ENCODE measurements around the gene PTH2R. TPM values are rescaled to one million over a fixed set of nuclear protein-coding genes. Genes with fewer than 3 reads are reported as not detected.

PTH2R gene
- total and polyA plus RNA-seq, 2 of the 4 experiments (the other 2 are of a cell fraction), result under 0.01 TPM; not detected in 1

DNA sequence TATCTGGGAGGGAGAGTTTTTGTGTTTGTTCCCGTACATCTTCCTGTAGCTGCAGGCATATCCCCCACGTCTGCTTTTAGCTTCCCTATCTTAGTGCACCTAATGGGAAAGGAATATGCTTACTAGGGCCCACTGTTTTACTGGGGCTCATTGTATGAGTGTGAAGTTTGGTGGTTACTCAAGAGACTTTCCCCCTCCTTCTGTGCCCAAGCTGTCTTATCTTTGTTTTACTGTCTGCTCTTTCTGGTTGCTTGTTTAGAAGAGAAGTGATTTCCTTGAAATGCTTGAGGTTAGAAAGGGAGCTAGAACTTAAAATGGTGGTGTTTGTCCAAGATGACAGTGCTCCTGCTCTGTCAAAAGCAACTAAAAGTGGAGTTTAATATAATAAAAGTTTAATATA, 7.3 kb downstream of the PTH2R start:
- Histone ChIP-seq H3K9ac (ENCODE audit: low read depth, low read length) (no peak overlapping the region), H2AFZ (replicated peaks; ENCODE audit: low read length, poor library complexity) (no peak overlapping the region), H4K91ac (ENCODE audit: insufficient read depth, low read depth, low read length) (no peak overlapping the region), H2AK5ac (ENCODE audit: low read depth, low read length) (no peak overlapping the region), H2BK20ac (ENCODE audit: low read depth, low read length) (no peak overlapping the region), H3K4me3 (ENCODE audit: insufficient read depth, low read depth, low read length) (no peak overlapping the region), H2BK5ac (ENCODE audit: low read depth, low read length, poor library complexity, severe bottlenecking) (no peak overlapping the region), H4K5ac (ENCODE audit: low read depth, low read length) (no peak overlapping the region), H3K14ac (replicated peaks; ENCODE audit: low read depth, low read length) (no peak overlapping the region), H3K9me3 (ENCODE audit: control insufficient read depth, insufficient read depth, low read length) (no peaks in the 10 kb centered on the region), H3K4me1 (ENCODE audit: control insufficient read depth, insufficient read depth, low read length) (no peaks in the 10 kb centered on the region), H2BK120ac (ENCODE audit: low read depth, low read length) (no peak overlapping the region), H3K4me2 (ENCODE audit: low read depth, low read length) (no peak overlapping the region), H4K8ac (ENCODE audit: low read depth in 2 of 2, low read length in 2 of 2) (no peak overlapping the region), H2AK9ac (replicated peaks; ENCODE audit: low read depth, low read length, poor library complexity) (no peak overlapping the region), H4K20me1 (ENCODE audit: insufficient read depth, low read length) (no peaks in the 10 kb centered on the region), H3K18ac (ENCODE audit: low read depth, low read length) (no peak overlapping the region), H3K27me3 (ENCODE audit: control insufficient read depth, insufficient read depth, low read length) (no peaks in the 10 kb centered on the region), H3K4ac (ENCODE audit: low read depth, low read length) (no peak overlapping the region), H3K56ac (ENCODE audit: extremely low read depth, insufficient read depth, low read length) (no peak overlapping the region), H3K79me1 (ENCODE audit: low read depth in 1 of 2, low read length in 2 of 2) (no peaks in the 10 kb centered on the region), H3K9me1 (ENCODE audit: insufficient read depth, low read length) (no peaks in the 10 kb centered on the region), H3K23ac (ENCODE audit: low read depth, low read length) (no peak overlapping the region), H3K36me3 (ENCODE audit: control insufficient read depth, insufficient read depth, low read length) (no peaks in the 10 kb centered on the region), H2BK15ac (ENCODE audit: low read depth, low read length) (no peak overlapping the region), H3K27ac (ENCODE audit: insufficient read depth, low read length) (no peak overlapping the region)
- no peak for TF ChIP-seq SMC3 (IDR thresholded peaks at IDR 0.05; ENCODE audit: low read depth, low read length)
- no peak for TF ChIP-seq NFE2L2 (IDR thresholded peaks at IDR 0.05; ENCODE audit: low read depth, low read length)
- TF ChIP-seq, protein P1, sequence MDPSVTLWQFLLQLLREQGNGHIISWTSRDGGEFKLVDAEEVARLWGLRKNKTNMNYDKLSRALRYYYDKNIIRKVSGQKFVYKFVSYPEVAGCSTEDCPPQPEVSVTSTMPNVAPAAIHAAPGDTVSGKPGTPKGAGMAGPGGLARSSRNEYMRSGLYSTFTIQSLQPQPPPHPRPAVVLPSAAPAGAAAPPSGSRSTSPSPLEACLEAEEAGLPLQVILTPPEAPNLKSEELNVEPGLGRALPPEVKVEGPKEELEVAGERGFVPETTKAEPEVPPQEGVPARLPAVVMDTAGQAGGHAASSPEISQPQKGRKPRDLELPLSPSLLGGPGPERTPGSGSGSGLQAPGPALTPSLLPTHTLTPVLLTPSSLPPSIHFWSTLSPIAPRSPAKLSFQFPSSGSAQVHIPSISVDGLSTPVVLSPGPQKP (IDR thresholded peaks at IDR 0.05; ENCODE audit: borderline replicate concordance, low read depth, low read length), result no peak
- no peak for TF ChIP-seq POLR2A (IDR thresholded peaks at IDR 0.05; ENCODE audit: low read depth, low read length)
- no peak for TF ChIP-seq RAD21 (IDR thresholded peaks at IDR 0.05; ENCODE audit: low read length)
- TF ChIP-seq CEBPB (IDR thresholded peaks at IDR 0.05; ENCODE audit: low read depth, low read length), result no peak
- TF ChIP-seq BHLHE40 (IDR thresholded peaks at IDR 0.05; ENCODE audit: low read depth, low read length), result no peak
- TF ChIP-seq RCOR1 (IDR thresholded peaks at IDR 0.05; ENCODE audit: insufficient replicate concordance, low read length), result no peak
- TF ChIP-seq CHD1 (IDR thresholded peaks at IDR 0.05; ENCODE audit: low read depth, low read length), result no peak
- TF ChIP-seq, protein P2, sequence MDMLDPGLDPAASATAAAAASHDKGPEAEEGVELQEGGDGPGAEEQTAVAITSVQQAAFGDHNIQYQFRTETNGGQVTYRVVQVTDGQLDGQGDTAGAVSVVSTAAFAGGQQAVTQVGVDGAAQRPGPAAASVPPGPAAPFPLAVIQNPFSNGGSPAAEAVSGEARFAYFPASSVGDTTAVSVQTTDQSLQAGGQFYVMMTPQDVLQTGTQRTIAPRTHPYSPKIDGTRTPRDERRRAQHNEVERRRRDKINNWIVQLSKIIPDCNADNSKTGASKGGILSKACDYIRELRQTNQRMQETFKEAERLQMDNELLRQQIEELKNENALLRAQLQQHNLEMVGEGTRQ (IDR thresholded peaks at IDR 0.05; ENCODE audit: low read depth, low read length), result no peak
- in situ Hi-C loops (cut with MboI; ENCODE audit: low sequenced_read_pairs) (loop anchor here (25.0 kb wide), 1 partner anchor 898 kb away; no protein-coding TSS in a partner anchor), intact Hi-C loops (cut with micrococcal nuclease) (no loop called here), dilution Hi-C loops (cut with HindIII; ENCODE audit: low sequenced_read_pairs, unreplicated experiment) (no loop called here)
- POLR2A ChIA-PET (ENCODE audit: unreplicated experiment), result no interaction called here
- CTCF ChIA-PET, result no interaction called here
- DNase-seq, result no peak
- ATAC-seq (ENCODE audit: low read depth), result no peak
- no TSS peak for BruUV-seq (replicated peaks)
- no CpG with 5 or more reads among the region's 2 CpGs for WGBS, 2 experiments (ENCODE audit: extremely low coverage in 2 of 2, insufficient read length in 1 of 2)

Data from IMR-90 (cell line).